ENCODE measurements around the gene HSD11B2.

- TF ChIP-seq CTCF (IDR thresholded peaks at IDR 0.05) (no peak), POLR2A (IDR thresholded peaks at IDR 0.05) (no peak)
Observed at GRCh38 chr16:67462279-67462655, 31.3 kb downstream of the HSD11B2 start.
